Liver (tissue), 9 donors: ENCODE measurements around the gene TRPM2. TPM values are rescaled to one million over a fixed set of nuclear protein-coding genes. Genes with fewer than 3 reads are reported as not detected.

Source experiments
- DNase-seq: peaks from one replicate; pipeline ENCODE4 v3.0.0-alpha.2; 2017; ENCODE audit warnings: low spot score
- H3K27ac ChIP-seq, 2 donors: one replicate each; pipeline ENCODE4 v1.7.0; 2013; ENCODE audit warnings: inconsistent platforms in 2 of 2, low read length in 2 of 2, control low read depth in 1 of 2, low read depth in 1 of 2, mild to moderate bottlenecking in 1 of 2
- H3K27me3 ChIP-seq, 4 donors: one replicate each; pipeline versions ENCODE4 v1.6.1 to v1.7.0; 2013; ENCODE audit warnings: low read length in 3 of 4, inconsistent platforms in 1 of 4, mild to moderate bottlenecking in 1 of 4, moderate library complexity in 1 of 4; ENCODE audit not compliant: control insufficient read depth in 4 of 4, insufficient read depth in 4 of 4
- H3K36me3 ChIP-seq, 4 donors: one replicate each; pipeline versions ENCODE4 v1.6.1 to v1.7.0; 2013; ENCODE audit warnings: low read length in 3 of 4, mild to moderate bottlenecking in 3 of 4, low read depth in 1 of 4, moderate library complexity in 1 of 4; ENCODE audit not compliant: control insufficient read depth in 4 of 4, insufficient read depth in 3 of 4
- H3K4me1 ChIP-seq, 4 donors: one replicate each; pipeline versions ENCODE4 v1.6.1 to v1.7.0; 2013; ENCODE audit warnings: low read length in 3 of 4, mild to moderate bottlenecking in 3 of 4, moderate library complexity in 1 of 4; ENCODE audit not compliant: control insufficient read depth in 4 of 4, insufficient read depth in 4 of 4
- H3K4me3 ChIP-seq, 3 donors: one replicate each; pipeline versions ENCODE4 v1.6.1 to v1.7.0; 2013; ENCODE audit warnings: low read length in 3 of 3, control low read depth in 1 of 3, low read depth in 1 of 3, mild to moderate bottlenecking in 1 of 3
- H3K9ac ChIP-seq, 2 donors: one replicate each; pipeline ENCODE4 v1.7.0; 2013; ENCODE audit warnings: low read length in 2 of 2, mild to moderate bottlenecking in 2 of 2, moderate library complexity in 2 of 2, control low read depth in 1 of 2, low read depth in 1 of 2
- H3K9me3 ChIP-seq, 4 donors: one replicate each; pipeline versions ENCODE4 v1.6.1 to v1.7.0; 2013; ENCODE audit warnings: low read length in 3 of 4; ENCODE audit not compliant: control insufficient read depth in 4 of 4
- EGR1 ChIP-seq, 2 donors: IDR thresholded peaks; 2 replicates each; pipeline ENCODE4 v1.6.1; 2016 to 2018; ENCODE audit warnings: antibody characterized with exemption in 2 of 2, low read depth in 2 of 2
- FOXA1 ChIP-seq: IDR thresholded peaks from 2 replicates; pipeline ENCODE4 v1.6.1; 2016; ENCODE audit warnings: antibody characterized with exemption
- FOXA2 ChIP-seq: IDR thresholded peaks from 2 replicates; pipeline ENCODE4 v1.6.1; 2016; ENCODE audit warnings: antibody characterized with exemption
- GABPA ChIP-seq, 2 donors: IDR thresholded peaks in 1 of 2; conservative IDR thresholded peaks in 1 of 2; 2 replicates each; pipeline ENCODE4 v1.6.1; 2016; ENCODE audit warnings: antibody characterized with exemption in 2 of 2, mild to moderate bottlenecking in 1 of 2, moderate library complexity in 1 of 2
- HNF4A ChIP-seq, 2 donors: conservative IDR thresholded peaks; 2 replicates each; pipeline ENCODE4 v1.6.1; 2016; ENCODE audit warnings: antibody characterized with exemption in 2 of 2, mild to moderate bottlenecking in 2 of 2
- HNF4G ChIP-seq: IDR thresholded peaks from 2 replicates; pipeline ENCODE4 v1.6.1; 2016; ENCODE audit warnings: antibody characterized with exemption
- MAX ChIP-seq: IDR thresholded peaks from 2 replicates; pipeline ENCODE4 v1.6.1; 2016; ENCODE audit warnings: antibody characterized with exemption
- NR2F2 ChIP-seq: IDR thresholded peaks from 2 replicates; pipeline ENCODE4 v1.6.1; 2016; ENCODE audit warnings: antibody characterized with exemption
- RAD21 ChIP-seq, 2 donors: IDR thresholded peaks; 2 replicates each; pipeline ENCODE4 v1.6.1; 2016; ENCODE audit warnings: antibody characterized with exemption in 2 of 2, mild to moderate bottlenecking in 2 of 2
- RXRA ChIP-seq, 2 donors: IDR thresholded peaks; 2 replicates each; pipeline ENCODE4 v1.6.1; 2017 to 2018; ENCODE audit warnings: antibody characterized with exemption in 2 of 2, mild to moderate bottlenecking in 1 of 2
- SP1 ChIP-seq: IDR thresholded peaks from 2 replicates; pipeline ENCODE4 v1.6.1; 2018; ENCODE audit warnings: antibody characterized with exemption, mild to moderate bottlenecking
- TAF1 ChIP-seq: conservative IDR thresholded peaks from 2 replicates; pipeline ENCODE4 v1.6.1; 2016; ENCODE audit warnings: antibody characterized with exemption, mild to moderate bottlenecking
- WGBS: extraction: QIAGEN DNeasy Blood & Tissue Kit; methylation state at CpG from one replicate; pipeline ENCODE4 v1.1.7; 2013; 5-methylcytosine and 5-hydroxymethylcytosine counted together
- polyA plus RNA-seq, 2 donors: library from polyadenylated mRNA; stranded (reverse) in 1 of 2; unstranded in 1 of 2; fragments of 200-250 nt in 1 of 2; fragments of >200 nt in 1 of 2; fragmentation: Nextera tagmentation in 1 of 2; extraction: Ambion mirVana in 1 of 2; gene quantifications; one replicate each; pipeline versions ENCODE4 v1.2.1 to v1.2.3, GENCODE V29; 2013 to 2015
- total RNA-seq, 2 donors: library from RNA; depleted of rRNA; stranded (reverse); fragments of >200 nt; gene quantifications; one replicate each; pipeline ENCODE4 v1.2.3, GENCODE V29; 2014
- TF ChIP-seq, protein P1 (sequence below): IDR thresholded peaks from 2 replicates; pipeline ENCODE4 v1.6.1; 2016; ENCODE audit warnings: antibody characterized with exemption, mild to moderate bottlenecking
- TF ChIP-seq, protein P2 (sequence below): IDR thresholded peaks from 2 replicates; pipeline ENCODE4 v1.6.1; 2016; ENCODE audit warnings: antibody characterized with exemption
- TF ChIP-seq, protein P3 (sequence below): fragments of 150-350 bp; IDR thresholded peaks from 2 replicates; pipeline ENCODE4 v1.5.1; 2017; ENCODE audit warnings: improper control_type of control experiment, low read depth, low read length; ENCODE audit not compliant: missing input control
- TF ChIP-seq, protein P4 (sequence below): IDR thresholded peaks from 2 replicates; pipeline ENCODE4 v1.6.1; 2016; ENCODE audit warnings: antibody characterized with exemption
- donor health status: healthy.
- donor health status: healthy.
- donor health status: healthy.
- donor health status: healthy.
- donor health status: healthy.

TRPM2 gene
- total and polyA plus RNA-seq, 4 donors = 0.43 to 1.3 (median 0.63) TPM

DNA sequence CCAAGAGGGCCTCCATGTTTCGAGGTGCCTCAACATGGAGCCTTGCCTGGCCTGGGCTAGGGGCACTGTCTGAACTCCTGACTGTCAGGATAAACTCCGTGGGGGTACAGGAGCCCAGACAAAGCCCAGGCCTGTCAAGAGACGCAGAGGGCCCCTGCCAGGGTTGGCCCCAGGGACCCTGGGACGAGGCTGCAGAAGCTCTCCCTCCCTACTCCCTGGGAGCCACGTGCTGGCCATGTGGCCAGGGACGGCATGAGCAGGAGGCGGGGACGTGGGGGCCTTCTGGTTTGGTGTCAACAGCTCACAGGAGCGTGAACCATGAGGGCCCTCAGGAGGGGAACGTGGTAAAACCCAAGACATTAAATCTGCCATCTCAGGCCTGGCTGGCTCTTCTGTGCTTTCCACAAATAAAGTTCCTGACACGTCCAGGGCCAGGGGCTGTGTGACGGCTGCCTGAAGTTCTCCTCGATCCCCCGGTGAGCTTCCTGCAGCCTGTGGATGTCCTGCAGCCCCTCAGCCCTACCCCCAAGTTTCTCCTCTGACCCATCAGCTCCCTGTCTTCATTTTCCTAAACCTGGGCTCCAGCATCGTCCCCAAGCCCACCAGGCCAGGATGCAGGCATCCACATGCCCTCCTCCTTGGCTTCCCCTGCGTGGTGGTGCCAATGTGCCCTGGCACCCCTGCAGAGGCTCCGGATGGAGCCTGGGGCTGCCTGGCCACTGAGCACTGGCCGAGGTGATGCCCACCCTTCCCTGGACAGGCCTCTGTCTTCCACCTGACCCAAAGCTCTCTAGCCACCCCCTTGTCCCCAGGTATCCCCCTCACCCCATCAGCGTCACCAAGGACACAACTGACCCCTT, 89.1 kb downstream of the TRPM2 start:
- H3K4me3 ChIP-seq = no peak overlapping the region
- no peaks in the 10 kb centered on the region for H3K36me3 ChIP-seq
- H3K9ac ChIP-seq = no peak overlapping the region
- DNase-seq = no peak
- no peak overlapping the region for H3K27ac ChIP-seq
- TF ChIP-seq HNF4G (no peak), FOXA2 (no peak), EGR1 (IDR thresholded peaks at IDR 0.05; ENCODE audit: low read depth in 2 of 2) (no peak), HNF4A (conservative IDR thresholded peaks at IDR 0.05) (no peak), RXRA (IDR thresholded peaks at IDR 0.05) (no peak), FOXA1 (no peak)
- TF ChIP-seq, protein P1, sequence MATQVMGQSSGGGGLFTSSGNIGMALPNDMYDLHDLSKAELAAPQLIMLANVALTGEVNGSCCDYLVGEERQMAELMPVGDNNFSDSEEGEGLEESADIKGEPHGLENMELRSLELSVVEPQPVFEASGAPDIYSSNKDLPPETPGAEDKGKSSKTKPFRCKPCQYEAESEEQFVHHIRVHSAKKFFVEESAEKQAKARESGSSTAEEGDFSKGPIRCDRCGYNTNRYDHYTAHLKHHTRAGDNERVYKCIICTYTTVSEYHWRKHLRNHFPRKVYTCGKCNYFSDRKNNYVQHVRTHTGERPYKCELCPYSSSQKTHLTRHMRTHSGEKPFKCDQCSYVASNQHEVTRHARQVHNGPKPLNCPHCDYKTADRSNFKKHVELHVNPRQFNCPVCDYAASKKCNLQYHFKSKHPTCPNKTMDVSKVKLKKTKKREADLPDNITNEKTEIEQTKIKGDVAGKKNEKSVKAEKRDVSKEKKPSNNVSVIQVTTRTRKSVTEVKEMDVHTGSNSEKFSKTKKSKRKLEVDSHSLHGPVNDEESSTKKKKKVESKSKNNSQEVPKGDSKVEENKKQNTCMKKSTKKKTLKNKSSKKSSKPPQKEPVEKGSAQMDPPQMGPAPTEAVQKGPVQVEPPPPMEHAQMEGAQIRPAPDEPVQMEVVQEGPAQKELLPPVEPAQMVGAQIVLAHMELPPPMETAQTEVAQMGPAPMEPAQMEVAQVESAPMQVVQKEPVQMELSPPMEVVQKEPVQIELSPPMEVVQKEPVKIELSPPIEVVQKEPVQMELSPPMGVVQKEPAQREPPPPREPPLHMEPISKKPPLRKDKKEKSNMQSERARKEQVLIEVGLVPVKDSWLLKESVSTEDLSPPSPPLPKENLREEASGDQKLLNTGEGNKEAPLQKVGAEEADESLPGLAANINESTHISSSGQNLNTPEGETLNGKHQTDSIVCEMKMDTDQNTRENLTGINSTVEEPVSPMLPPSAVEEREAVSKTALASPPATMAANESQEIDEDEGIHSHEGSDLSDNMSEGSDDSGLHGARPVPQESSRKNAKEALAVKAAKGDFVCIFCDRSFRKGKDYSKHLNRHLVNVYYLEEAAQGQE = no peak
- peaks cover 0 to 12% (median 7%) of the 10 kb centered on the region in 4 donors for H3K4me1 ChIP-seq
- 87% methylated on average over 19 of the region's 19 CpGs for WGBS
- H3K9me3 ChIP-seq = no peaks in the 10 kb centered on the region
- H3K27me3 ChIP-seq = no peaks in the 10 kb centered on the region

DNA sequence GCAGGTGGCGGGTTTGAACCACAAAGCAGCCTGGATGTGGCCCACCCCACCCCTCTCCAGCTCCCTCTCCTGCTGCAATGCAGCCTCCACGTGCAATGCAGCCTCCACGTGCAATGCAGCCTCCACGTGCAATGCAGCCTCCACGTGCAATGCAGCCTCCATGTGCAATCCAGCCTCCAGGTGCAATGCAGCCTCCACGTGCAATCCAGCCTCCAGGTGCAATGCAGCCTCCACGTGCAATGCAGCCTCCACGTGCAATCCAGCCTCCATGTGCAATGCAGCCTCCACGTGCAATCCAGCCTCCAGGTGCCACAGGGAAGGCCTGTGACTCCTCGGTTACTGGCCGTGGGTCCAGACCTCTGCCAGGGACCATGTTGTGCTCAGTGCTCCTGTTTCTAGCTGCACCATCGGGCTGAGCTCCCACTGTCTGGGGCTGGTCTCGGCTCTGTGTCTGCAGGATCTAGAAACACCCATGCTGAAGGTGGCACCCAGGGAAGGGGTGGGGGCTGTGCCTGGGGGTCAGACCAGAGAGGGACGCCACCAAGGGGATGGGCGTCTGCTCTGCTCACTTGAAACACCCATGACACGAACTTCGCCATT, 90.0 kb downstream of the TRPM2 start:
- H3K4me1 ChIP-seq = peaks cover 0 to 9% (median 4%) of the 10 kb centered on the region in 4 donors
- H3K27me3 ChIP-seq = no peaks in the 10 kb centered on the region
- no peaks in the 10 kb centered on the region for H3K9me3 ChIP-seq
- no peaks in the 10 kb centered on the region for H3K36me3 ChIP-seq
- TF ChIP-seq EGR1 (IDR thresholded peaks at IDR 0.05; ENCODE audit: low read depth in 2 of 2) (no peak), SP1 (no peak), FOXA1 (no peak), GABPA (IDR thresholded peaks at IDR 0.05 in 1 of 2, conservative IDR thresholded peaks at IDR 0.05 in 1 of 2) (no peak), TAF1 (no peak), HNF4G (no peak), HNF4A (conservative IDR thresholded peaks at IDR 0.05) (no peak), FOXA2 (no peak), RAD21 (IDR thresholded peaks at IDR 0.05) (no peak), NR2F2 (no peak), RXRA (IDR thresholded peaks at IDR 0.05) (no peak), MAX (no peak)
- TF ChIP-seq, protein P1 = no peak
- TF ChIP-seq, protein P2, sequence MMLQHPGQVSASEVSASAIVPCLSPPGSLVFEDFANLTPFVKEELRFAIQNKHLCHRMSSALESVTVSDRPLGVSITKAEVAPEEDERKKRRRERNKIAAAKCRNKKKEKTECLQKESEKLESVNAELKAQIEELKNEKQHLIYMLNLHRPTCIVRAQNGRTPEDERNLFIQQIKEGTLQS = no peak
- TF ChIP-seq, protein P3, sequence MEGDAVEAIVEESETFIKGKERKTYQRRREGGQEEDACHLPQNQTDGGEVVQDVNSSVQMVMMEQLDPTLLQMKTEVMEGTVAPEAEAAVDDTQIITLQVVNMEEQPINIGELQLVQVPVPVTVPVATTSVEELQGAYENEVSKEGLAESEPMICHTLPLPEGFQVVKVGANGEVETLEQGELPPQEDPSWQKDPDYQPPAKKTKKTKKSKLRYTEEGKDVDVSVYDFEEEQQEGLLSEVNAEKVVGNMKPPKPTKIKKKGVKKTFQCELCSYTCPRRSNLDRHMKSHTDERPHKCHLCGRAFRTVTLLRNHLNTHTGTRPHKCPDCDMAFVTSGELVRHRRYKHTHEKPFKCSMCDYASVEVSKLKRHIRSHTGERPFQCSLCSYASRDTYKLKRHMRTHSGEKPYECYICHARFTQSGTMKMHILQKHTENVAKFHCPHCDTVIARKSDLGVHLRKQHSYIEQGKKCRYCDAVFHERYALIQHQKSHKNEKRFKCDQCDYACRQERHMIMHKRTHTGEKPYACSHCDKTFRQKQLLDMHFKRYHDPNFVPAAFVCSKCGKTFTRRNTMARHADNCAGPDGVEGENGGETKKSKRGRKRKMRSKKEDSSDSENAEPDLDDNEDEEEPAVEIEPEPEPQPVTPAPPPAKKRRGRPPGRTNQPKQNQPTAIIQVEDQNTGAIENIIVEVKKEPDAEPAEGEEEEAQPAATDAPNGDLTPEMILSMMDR = no peak
- TF ChIP-seq, protein P4, sequence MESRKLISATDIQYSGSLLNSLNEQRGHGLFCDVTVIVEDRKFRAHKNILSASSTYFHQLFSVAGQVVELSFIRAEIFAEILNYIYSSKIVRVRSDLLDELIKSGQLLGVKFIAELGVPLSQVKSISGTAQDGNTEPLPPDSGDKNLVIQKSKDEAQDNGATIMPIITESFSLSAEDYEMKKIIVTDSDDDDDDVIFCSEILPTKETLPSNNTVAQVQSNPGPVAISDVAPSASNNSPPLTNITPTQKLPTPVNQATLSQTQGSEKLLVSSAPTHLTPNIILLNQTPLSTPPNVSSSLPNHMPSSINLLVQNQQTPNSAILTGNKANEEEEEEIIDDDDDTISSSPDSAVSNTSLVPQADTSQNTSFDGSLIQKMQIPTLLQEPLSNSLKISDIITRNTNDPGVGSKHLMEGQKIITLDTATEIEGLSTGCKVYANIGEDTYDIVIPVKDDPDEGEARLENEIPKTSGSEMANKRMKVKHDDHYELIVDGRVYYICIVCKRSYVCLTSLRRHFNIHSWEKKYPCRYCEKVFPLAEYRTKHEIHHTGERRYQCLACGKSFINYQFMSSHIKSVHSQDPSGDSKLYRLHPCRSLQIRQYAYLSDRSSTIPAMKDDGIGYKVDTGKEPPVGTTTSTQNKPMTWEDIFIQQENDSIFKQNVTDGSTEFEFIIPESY = no peak
- no peak overlapping the region for H3K27ac ChIP-seq
- WGBS = 77% methylated on average over 17 of the region's 17 CpGs
- DNase-seq = no peak
- H3K4me3 ChIP-seq = no peak overlapping the region
- no peak overlapping the region for H3K9ac ChIP-seq
